AG09309 (cell line): ENCODE results near the gene KRT33B.
"Not testable (repeated sequence)": the region's sequence is repeated elsewhere in the genome, so short reads cannot be mapped to it uniquely, and the experiment has no call there.

Experiments used
- DNase-seq: peaks from one replicate; pipeline ENCODE4 v3.0.0-alpha.2; 2010; ENCODE audit warnings: low read depth
- H3K4me3 ChIP-seq: 2 replicates; pipeline ENCODE4 v1.5.1; 2011; ENCODE audit warnings: mild to moderate bottlenecking, low read depth, low read length, moderate library complexity; ENCODE audit not compliant: control insufficient read depth
- TF ChIP-seq, protein P1 (sequence below): IDR thresholded peaks from 2 replicates; pipeline ENCODE4 v1.5.1; 2011; ENCODE audit warnings: mild to moderate bottlenecking, low read depth, low read length, inconsistent platforms; ENCODE audit not compliant: insufficient read depth, control insufficient read depth; ENCODE audit errors: missing control alignments

KRT33B gene

GRCh38 chr17:41403404-41404023, 33.9 kb upstream of the KRT33B start:
- no peak overlapping the region for H3K4me3 ChIP-seq
- TF ChIP-seq, protein P1, sequence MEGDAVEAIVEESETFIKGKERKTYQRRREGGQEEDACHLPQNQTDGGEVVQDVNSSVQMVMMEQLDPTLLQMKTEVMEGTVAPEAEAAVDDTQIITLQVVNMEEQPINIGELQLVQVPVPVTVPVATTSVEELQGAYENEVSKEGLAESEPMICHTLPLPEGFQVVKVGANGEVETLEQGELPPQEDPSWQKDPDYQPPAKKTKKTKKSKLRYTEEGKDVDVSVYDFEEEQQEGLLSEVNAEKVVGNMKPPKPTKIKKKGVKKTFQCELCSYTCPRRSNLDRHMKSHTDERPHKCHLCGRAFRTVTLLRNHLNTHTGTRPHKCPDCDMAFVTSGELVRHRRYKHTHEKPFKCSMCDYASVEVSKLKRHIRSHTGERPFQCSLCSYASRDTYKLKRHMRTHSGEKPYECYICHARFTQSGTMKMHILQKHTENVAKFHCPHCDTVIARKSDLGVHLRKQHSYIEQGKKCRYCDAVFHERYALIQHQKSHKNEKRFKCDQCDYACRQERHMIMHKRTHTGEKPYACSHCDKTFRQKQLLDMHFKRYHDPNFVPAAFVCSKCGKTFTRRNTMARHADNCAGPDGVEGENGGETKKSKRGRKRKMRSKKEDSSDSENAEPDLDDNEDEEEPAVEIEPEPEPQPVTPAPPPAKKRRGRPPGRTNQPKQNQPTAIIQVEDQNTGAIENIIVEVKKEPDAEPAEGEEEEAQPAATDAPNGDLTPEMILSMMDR = no peak
- DNase-seq = no peak

GRCh38 chr17:41402161-41402560, 32.5 kb upstream of the KRT33B start:
- no peak overlapping the region for H3K4me3 ChIP-seq
- no peak for DNase-seq

GRCh38 chr17:41396996-41397660, 27.5 kb upstream of the KRT33B start, which contains the start of gene KRT31:
TSS of gene KRT31 (minus strand) at chr17:41397608. CDS start at chr17:41397539, 69 bp downstream.
- H3K4me3 ChIP-seq = no peak within 1 kb of the TSS
- no peak for DNase-seq
- TF ChIP-seq, protein P1 = no peak

More at GRCh38 chr17:41402161-41402560, 32.5 kb upstream of the KRT33B start:
- TF ChIP-seq, protein P1 = no peak

DNA sequence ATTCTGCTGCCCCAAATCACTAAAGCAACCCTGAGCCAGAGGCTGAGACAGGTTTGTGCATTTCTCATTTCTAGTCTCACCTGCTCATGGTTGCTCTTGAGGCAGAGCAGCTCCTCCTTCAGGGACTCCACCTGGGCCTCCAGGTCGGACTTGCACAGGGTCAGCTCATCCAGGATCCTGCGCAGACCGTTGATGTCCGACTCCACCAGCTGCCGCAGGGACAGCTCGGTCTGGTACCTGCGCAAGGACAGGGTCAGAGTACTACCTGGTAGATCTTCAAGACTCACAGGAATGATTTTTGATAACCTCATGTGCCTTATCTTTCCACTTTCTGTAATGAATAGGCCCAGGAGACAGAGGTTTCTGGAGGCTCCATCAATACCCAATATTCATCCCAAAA, 26.7 kb upstream of the KRT33B start:
- DNase-seq = no peak
- TF ChIP-seq, protein P1 = no peak
- H3K4me3 ChIP-seq = no peak overlapping the region

DNA sequence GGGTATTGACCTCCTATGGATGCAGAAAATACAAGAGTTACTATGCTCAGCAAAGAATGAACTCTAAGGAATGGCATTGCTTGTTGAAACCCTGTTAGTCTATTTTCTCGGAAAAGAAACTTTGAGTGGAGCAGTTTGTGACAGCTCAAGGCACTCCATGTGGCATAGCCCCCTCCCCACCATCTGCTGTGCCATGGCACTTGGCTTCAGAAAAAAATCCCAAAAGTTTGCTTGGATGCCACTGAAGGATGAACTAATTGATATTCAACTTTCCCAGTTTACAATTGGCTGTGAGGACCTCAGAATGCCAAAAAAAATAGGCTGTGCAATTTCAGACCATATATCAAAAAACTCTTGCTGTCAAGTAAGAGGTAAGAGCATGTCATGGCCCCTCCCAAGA, 26.0 kb upstream of the KRT33B start:
- TF ChIP-seq, protein P1 = no peak
- no peak overlapping the region for H3K4me3 ChIP-seq
- no peak for DNase-seq

DNA sequence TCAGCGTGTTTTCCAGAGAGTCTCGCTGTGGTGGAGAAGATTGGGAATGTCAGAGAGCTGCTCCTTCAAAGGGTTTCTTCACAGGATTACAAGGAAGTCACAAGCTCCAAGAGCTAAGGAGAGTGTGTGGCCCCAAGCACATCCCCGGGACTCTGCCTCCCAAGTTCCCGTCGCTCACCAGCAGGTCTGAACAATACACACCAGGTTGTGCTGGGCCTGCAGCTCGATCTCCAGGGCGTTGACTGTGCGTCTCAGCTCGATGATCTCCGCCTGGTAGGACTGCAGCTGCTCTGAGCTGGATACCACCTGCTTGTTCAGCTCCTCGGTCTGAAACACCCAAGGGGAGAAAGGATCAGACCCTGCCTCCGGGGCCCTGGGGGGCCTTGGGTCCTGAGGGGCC, 25.4 kb upstream of the KRT33B start:
- not testable (repeated sequence) for H3K4me3 ChIP-seq, DNase-seq

DNA sequence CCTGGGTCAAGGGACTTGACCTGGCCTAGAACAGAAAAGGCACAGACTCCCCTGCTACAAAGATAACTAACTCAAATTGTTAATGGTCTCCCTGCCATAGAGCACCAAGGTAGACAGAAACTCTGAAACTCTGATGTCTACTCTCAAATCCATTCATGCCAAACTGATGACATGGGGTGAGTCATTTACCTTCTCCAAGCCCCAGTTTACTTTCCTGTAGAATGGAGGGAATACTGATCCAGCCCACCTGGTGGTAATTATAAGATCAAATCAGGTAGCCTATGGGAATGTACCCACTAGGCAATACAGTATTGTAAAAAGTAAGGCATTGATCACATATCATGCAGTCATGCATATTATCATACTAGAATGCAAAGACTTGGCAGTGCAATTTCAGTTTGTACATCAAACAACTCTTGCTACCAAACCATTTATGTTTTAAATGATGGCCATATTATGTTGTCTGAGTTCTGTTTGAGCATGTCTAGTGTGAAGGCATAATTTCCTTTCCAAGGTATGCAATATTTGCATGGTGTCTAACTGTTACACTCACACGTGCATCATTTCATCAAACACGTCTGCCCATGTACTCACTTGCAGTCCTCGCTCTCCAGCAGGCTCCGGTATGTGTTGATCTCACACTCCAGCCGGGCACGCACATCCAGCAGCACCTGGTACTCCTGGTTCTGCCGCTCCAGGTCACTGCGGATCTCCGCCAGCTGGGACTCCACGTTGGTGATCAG, 24.8 kb upstream of the KRT33B start:
- H3K4me3 ChIP-seq = no peak overlapping the region
- TF ChIP-seq, protein P1 = no peak
- no peak for DNase-seq
